Measurements from ENCODE around the gene ADAM23. TPM values are rescaled to one million over a fixed set of nuclear protein-coding genes. Genes with fewer than 3 reads are reported as not detected.
A peak's percentile ranks its signal among the peaks of the same experiment; 100 is the strongest.

Gene ADAM23
- total RNA-seq, 2 experiments from 2014 or later, result 0.28 to 0.32 TPM

- H3K9me3 Mint-ChIP-seq (ENCODE audit: low read depth), result peaks cover 4% of the 10 kb centered on the region
- no peak for ATAC-seq
- CTCF ChIA-PET, result no interaction called here
- H3K27me3 Mint-ChIP-seq, result no peaks in the 10 kb centered on the region
- no peak overlapping the region for H3K27ac Mint-ChIP-seq
- no peak overlapping the region for H3K4me3 Mint-ChIP-seq
- H3K4me1 Mint-ChIP-seq, result no peaks in the 10 kb centered on the region
- no peak for DNase-seq
- no peaks in the 10 kb centered on the region for H3K36me3 Mint-ChIP-seq
Measured at GRCh38 chr2:206494061-206494460, 50.7 kb downstream of the ADAM23 start.

GRCh38 chr2:206502729-206503128, 59.4 kb downstream of the ADAM23 start:
- CTCF ChIA-PET, result no interaction called here
- Mint-ChIP-seq H3K4me1 (peaks cover 3% of the 10 kb centered on the region), H3K27ac (no peak overlapping the region), H3K4me3 (no peak overlapping the region), H3K27me3 (peaks cover 7% of the 10 kb centered on the region), H3K9me3 (ENCODE audit: low read depth) (peaks cover 2% of the 10 kb centered on the region), H3K36me3 (no peaks in the 10 kb centered on the region)
- ATAC-seq, result no peak
- no peak for DNase-seq

DNA sequence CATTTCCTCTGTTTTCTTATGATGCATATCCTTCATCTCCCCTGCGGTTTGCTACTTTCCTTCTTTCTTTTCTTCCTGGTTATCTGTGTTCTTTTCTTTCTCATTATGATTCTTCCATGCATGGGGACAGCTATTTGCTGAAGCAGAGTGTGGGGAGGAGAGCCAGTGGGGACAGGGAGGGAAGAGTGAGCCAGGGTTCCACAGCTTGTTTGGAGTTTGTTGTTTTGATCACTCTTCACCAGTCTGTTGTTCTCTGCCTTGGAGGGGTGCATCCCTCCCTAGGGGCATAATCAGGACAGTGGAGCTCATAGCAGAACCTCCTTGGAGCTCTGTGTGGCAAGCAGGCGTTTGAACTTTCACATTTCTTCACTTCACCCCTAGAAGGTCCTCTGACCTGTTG, 68.0 kb downstream of the ADAM23 start:
- Mint-ChIP-seq H3K36me3 (no peaks in the 10 kb centered on the region), H3K27ac (no peak overlapping the region), H3K4me3 (no peak overlapping the region), H3K27me3 (peaks cover 33% of the 10 kb centered on the region), H3K9me3 (ENCODE audit: low read depth) (no peaks in the 10 kb centered on the region), H3K4me1 (peaks cover 3% of the 10 kb centered on the region)
- DNase-seq (no peak), ATAC-seq (no peak)
- CTCF ChIA-PET, result no interaction called here

- Mint-ChIP-seq H3K36me3 (no peaks in the 10 kb centered on the region), H3K27me3 (peaks cover 33% of the 10 kb centered on the region), H3K9me3 (ENCODE audit: low read depth) (no peaks in the 10 kb centered on the region), H3K4me3 (no peak overlapping the region), H3K4me1 (peaks cover 3% of the 10 kb centered on the region), H3K27ac (no peak overlapping the region)
- CTCF ChIA-PET, result no interaction called here
- no peak for ATAC-seq
- DNase-seq, result no peak
Measured at GRCh38 chr2:206512999-206513398, 69.7 kb downstream of the ADAM23 start.

- Mint-ChIP-seq H3K27ac (no peak overlapping the region), H3K4me3 (no peak overlapping the region)
Measured at GRCh38 chr2:206515580-206515979, 72.2 kb downstream of the ADAM23 start.

GRCh38 chr2:206518997-206519396, 75.7 kb downstream of the ADAM23 start:
- ATAC-seq, result no peak
- Mint-ChIP-seq H3K9me3 (ENCODE audit: low read depth) (no peaks in the 10 kb centered on the region), H3K4me1 (peaks cover 3% of the 10 kb centered on the region), H3K36me3 (no peaks in the 10 kb centered on the region), H3K27me3 (peaks cover 13% of the 10 kb centered on the region), H3K4me3 (no peak overlapping the region), H3K27ac (no peak overlapping the region)
- CTCF ChIA-PET, result no interaction called here
- DNase-seq, result no peak

More at GRCh38 chr2:206515580-206515979, 72.2 kb downstream of the ADAM23 start:
- H3K27me3 Mint-ChIP-seq, result peaks cover 31% of the 10 kb centered on the region
- H3K9me3 Mint-ChIP-seq (ENCODE audit: low read depth), result no peaks in the 10 kb centered on the region
- CTCF ChIA-PET, result no interaction called here
- peaks cover 3% of the 10 kb centered on the region for H3K4me1 Mint-ChIP-seq
- DNase-seq, result no peak
- H3K36me3 Mint-ChIP-seq, result no peaks in the 10 kb centered on the region
- ATAC-seq, result no peak

- Mint-ChIP-seq H3K27me3 (peaks cover 2% of the 10 kb centered on the region), H3K27ac (no peak overlapping the region), H3K36me3 (no peaks in the 10 kb centered on the region), H3K4me3 (no peak overlapping the region), H3K9me3 (ENCODE audit: low read depth) (no peaks in the 10 kb centered on the region), H3K4me1 (peaks cover 3% of the 10 kb centered on the region)
- ATAC-seq (no peak), DNase-seq (no peak)
- CTCF ChIA-PET, result no interaction called here
Measured at GRCh38 chr2:206520450-206520849, 77.1 kb downstream of the ADAM23 start.

DNA sequence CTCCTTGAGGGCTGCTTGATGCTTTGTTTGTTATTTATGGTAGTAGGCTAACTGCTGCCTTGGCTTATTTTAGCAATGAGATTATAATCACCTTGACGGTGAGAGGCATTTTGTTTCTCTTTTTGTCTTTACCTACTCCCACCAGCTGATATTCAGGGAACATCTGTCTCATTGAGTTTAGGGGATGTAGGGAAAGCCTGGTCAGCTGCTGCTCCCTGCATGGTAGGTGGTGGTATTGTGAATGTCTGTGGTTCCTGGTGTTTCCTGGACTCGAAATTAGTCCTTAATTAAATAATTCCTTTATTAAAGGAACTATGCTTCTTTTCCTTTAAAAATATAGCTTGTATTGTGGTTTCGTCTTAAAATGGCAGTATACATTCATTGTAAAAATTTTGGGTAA, 77.8 kb downstream of the ADAM23 start:
- Mint-ChIP-seq H3K9me3 (ENCODE audit: low read depth) (no peaks in the 10 kb centered on the region), H3K4me3 (no peak overlapping the region), H3K4me1 (peaks cover 3% of the 10 kb centered on the region), H3K27me3 (peaks cover 2% of the 10 kb centered on the region), H3K27ac (no peak overlapping the region), H3K36me3 (no peaks in the 10 kb centered on the region)
- no peak for DNase-seq
- CTCF ChIA-PET, result no interaction called here
- ATAC-seq, result no peak

DNA sequence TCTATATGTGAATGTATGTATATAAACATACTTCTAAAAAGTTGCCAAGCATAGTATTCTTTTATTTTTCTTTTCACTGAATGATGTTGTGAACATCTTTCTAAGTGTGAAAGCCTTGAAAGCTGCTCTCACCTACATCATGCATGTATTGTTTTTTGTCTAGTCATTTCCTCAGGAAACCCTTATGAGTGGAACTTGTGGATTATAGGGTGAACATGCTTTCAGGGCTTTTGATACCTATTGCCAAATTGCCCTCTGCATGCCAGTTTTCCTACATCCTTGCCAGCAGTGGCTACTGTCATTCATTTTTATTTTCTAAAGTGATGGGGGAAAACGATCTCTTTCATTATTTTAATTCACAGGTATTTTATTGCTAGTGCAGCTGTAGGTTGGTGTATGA, 78.3 kb downstream of the ADAM23 start:
- DNase-seq (no peak), ATAC-seq (peak; percentile 23)
- H3K27me3 Mint-ChIP-seq, result peaks cover 2% of the 10 kb centered on the region
- peaks cover 3% of the 10 kb centered on the region for H3K4me1 Mint-ChIP-seq
- CTCF ChIA-PET, result no interaction called here
- no peak overlapping the region for H3K27ac Mint-ChIP-seq
- no peak overlapping the region for H3K4me3 Mint-ChIP-seq
- H3K36me3 Mint-ChIP-seq, result no peaks in the 10 kb centered on the region
- no peaks in the 10 kb centered on the region for H3K9me3 Mint-ChIP-seq (ENCODE audit: low read depth)

GRCh38 chr2:206526416-206526815, 83.1 kb downstream of the ADAM23 start:
- H3K27me3 Mint-ChIP-seq, result peaks cover 12% of the 10 kb centered on the region
- CTCF ChIA-PET, result no interaction called here
- no peak overlapping the region for H3K27ac Mint-ChIP-seq
- ATAC-seq (no peak), DNase-seq (no peak)
- H3K9me3 Mint-ChIP-seq (ENCODE audit: low read depth), result no peaks in the 10 kb centered on the region
- peaks cover 13% of the 10 kb centered on the region for H3K4me1 Mint-ChIP-seq
- H3K4me3 Mint-ChIP-seq, result no peak overlapping the region
- no peaks in the 10 kb centered on the region for H3K36me3 Mint-ChIP-seq

GRCh38 chr2:206527153-206527552, 83.8 kb downstream of the ADAM23 start:
- DNase-seq (no peak), ATAC-seq (no peak)
- H3K27me3 Mint-ChIP-seq, result peaks cover 13% of the 10 kb centered on the region
- H3K9me3 Mint-ChIP-seq (ENCODE audit: low read depth), result no peaks in the 10 kb centered on the region
- H3K4me3 Mint-ChIP-seq, result no peak overlapping the region
- CTCF ChIA-PET, result no interaction called here
- H3K36me3 Mint-ChIP-seq, result no peaks in the 10 kb centered on the region
- no peak overlapping the region for H3K27ac Mint-ChIP-seq
- peaks cover 10% of the 10 kb centered on the region for H3K4me1 Mint-ChIP-seq

DNA sequence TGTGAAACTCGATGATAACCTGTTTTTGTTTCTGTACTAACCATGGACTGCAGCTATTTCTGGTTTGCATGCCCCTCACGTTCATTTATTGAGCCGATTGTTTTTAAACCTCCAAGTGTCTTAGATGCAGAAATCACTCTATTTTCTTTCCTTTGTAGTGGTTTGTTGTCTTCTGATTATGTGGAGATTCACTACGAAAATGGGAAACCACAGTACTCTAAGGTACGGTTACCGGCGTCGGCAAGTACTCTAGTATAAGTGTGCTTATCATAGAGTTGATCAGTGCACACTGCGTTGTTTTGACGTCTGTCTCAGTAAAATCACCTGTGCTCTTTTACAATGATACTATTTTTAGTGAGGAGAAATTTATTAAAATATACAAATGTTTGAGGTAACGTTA, 87.4 kb downstream of the ADAM23 start:
- CTCF ChIA-PET, result no interaction called here

GRCh38 chr2:206531996-206532543, 88.7 kb downstream of the ADAM23 start:
- Mint-ChIP-seq H3K36me3 (no peaks in the 10 kb centered on the region), H3K4me1 (peaks cover 10% of the 10 kb centered on the region), H3K27me3 (peaks cover 21% of the 10 kb centered on the region), H3K27ac (no peak overlapping the region), H3K4me3 (no peak overlapping the region), H3K9me3 (ENCODE audit: low read depth) (no peaks in the 10 kb centered on the region)
- no peak for DNase-seq
- ATAC-seq, result no peak
- CTCF ChIA-PET, result no interaction called here

More for the DNA sequence above, 87.4 kb downstream of the ADAM23 start:
- Mint-ChIP-seq H3K4me1 (peaks cover 10% of the 10 kb centered on the region), H3K27ac (no peak overlapping the region), H3K4me3 (peak overlapping the region; percentile 26), H3K27me3 (peaks cover 21% of the 10 kb centered on the region), H3K9me3 (ENCODE audit: low read depth) (no peaks in the 10 kb centered on the region), H3K36me3 (no peaks in the 10 kb centered on the region)
- no peak for DNase-seq
- ATAC-seq, result peak; percentile 60

DNA sequence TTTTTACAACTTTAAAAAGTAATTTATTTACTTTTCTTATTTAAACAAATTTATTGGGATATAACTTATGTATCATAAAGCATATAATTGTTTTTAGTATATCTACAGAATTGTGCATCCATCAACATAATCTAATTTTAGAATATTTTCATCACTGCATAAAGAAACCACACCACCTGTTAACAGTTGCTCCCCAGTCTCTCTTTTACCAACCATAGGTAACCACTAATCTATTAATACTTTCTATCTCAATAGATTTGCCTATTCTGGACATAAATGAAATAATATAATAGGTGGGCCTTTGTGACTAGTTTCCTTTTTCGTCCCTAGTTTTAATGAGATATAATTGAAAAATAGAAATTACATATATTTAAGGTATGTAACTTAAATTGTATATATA, 90.6 kb downstream of the ADAM23 start:
- H3K4me3 Mint-ChIP-seq, result no peak overlapping the region
- H3K9me3 Mint-ChIP-seq (ENCODE audit: low read depth), result no peaks in the 10 kb centered on the region
- H3K36me3 Mint-ChIP-seq, result no peaks in the 10 kb centered on the region
- DNase-seq (no peak), ATAC-seq (no peak)
- peaks cover 18% of the 10 kb centered on the region for H3K27me3 Mint-ChIP-seq
- H3K4me1 Mint-ChIP-seq, result peaks cover 10% of the 10 kb centered on the region
- CTCF ChIA-PET, result no interaction called here
- no peak overlapping the region for H3K27ac Mint-ChIP-seq
